Lung (tissue), 12 donors: ENCODE measurements around the gene PKP3. TPM values are rescaled to one million over a fixed set of nuclear protein-coding genes. Genes with fewer than 3 reads are reported as not detected.

Source experiments
- ATAC-seq: fragments of 200-7000 bp; cut with Tn5 transposase; one replicate; pipeline ENCODE4 v1.9.1; 2020; ENCODE audit warnings: moderate number of reproducible peaks; ENCODE audit not compliant: insufficient read depth, low FRiP score
- DNase-seq, 3 donors: peaks; one replicate each; pipeline ENCODE4 v3.0.0-alpha.2; 2013 to 2017
- H3K27ac ChIP-seq, 2 donors: one replicate each; pipeline ENCODE4 v1.5.1; 2013; ENCODE audit warnings: mild to moderate bottlenecking in 2 of 2, moderate library complexity in 2 of 2, control low read depth in 1 of 2, inconsistent platforms in 1 of 2, low read depth in 1 of 2, low read length in 1 of 2
- H3K27me3 ChIP-seq, 3 donors: one replicate each; pipeline ENCODE4 v1.5.1; 2013; ENCODE audit warnings: low read length in 2 of 3; ENCODE audit not compliant: control insufficient read depth in 3 of 3, insufficient read depth in 3 of 3
- H3K36me3 ChIP-seq, 4 donors: one replicate each; pipeline ENCODE4 v1.5.1; 2013; ENCODE audit warnings: low read length in 4 of 4, mild to moderate bottlenecking in 1 of 4, moderate library complexity in 1 of 4; ENCODE audit not compliant: control insufficient read depth in 4 of 4, insufficient read depth in 4 of 4
- H3K4me1 ChIP-seq, 5 donors: one replicate each; pipeline ENCODE4 v1.5.1; 2013; ENCODE audit warnings: low read length in 5 of 5, mild to moderate bottlenecking in 2 of 5, moderate library complexity in 1 of 5; ENCODE audit not compliant: control insufficient read depth in 5 of 5, insufficient read depth in 5 of 5
- H3K4me3 ChIP-seq: one replicate; pipeline ENCODE4 v1.5.1; 2013; ENCODE audit warnings: mild to moderate bottlenecking, control low read depth, moderate library complexity
- H3K9ac ChIP-seq, 2 donors: one replicate each; pipeline ENCODE4 v1.5.1; 2013; ENCODE audit warnings: low read length in 2 of 2, control low read depth in 1 of 2; ENCODE audit not compliant: insufficient read depth in 1 of 2
- H3K9me3 ChIP-seq, 4 donors: one replicate each; pipeline ENCODE4 v1.5.1; 2013; ENCODE audit warnings: low read length in 3 of 4, mild to moderate bottlenecking in 1 of 4, moderate library complexity in 1 of 4; ENCODE audit not compliant: control insufficient read depth in 4 of 4, insufficient read depth in 3 of 4
- CTCF ChIP-seq: IDR thresholded peaks from 2 replicates; pipeline ENCODE4 v1.5.1; 2012; ENCODE audit warnings: mild to moderate bottlenecking; ENCODE audit errors: control extremely low read depth, extremely low read depth
- WGBS, 2 donors: extraction: QIAGEN DNeasy Blood & Tissue Kit; methylation state at CpG; one replicate each; pipeline ENCODE4 v1.1.7; 2013; 5-methylcytosine and 5-hydroxymethylcytosine counted together
- polyA plus RNA-seq, 2 donors: library from polyadenylated mRNA; stranded (reverse); fragments of 200-250 nt; gene quantifications; one replicate each; pipeline ENCODE4 v1.2.1, GENCODE V29; 2013
- total RNA-seq, 2 donors: library from RNA; depleted of rRNA in 1 of 2; stranded (reverse); fragments of >200 nt in 1 of 2; gene quantifications; one replicate each; pipeline ENCODE4 v1.2.1, GENCODE V29; 2014 to 2021
- donor health status: control.
- donor health status: control.
- donor health status: Bipolar disorder and iron deficiency.
- donor health status: healthy.
- donor health status: DM: yes; HTN: yes; CAD: no.

Gene PKP3
- total and polyA plus RNA-seq, 4 donors, result 15.7 to 63.1 (median 40.3) TPM

GRCh38 chr11:406796-407650, 13.0 kb downstream of the PKP3 start:
- 4 to 9% methylated on average over 62 to 90 of the region's 91 CpGs for WGBS, 2 donors

GRCh38 chr11:407651-408123, 13.7 kb downstream of the PKP3 start:
- Histone ChIP-seq H3K27ac (peak overlapping the region in 1 of 2 donors; percentile 70), H3K9ac (no peak overlapping the region), H3K4me1 (peaks cover 0 to 9% (median 0%) of the 10 kb centered on the region in 5 donors), H3K9me3 (no peaks in the 10 kb centered on the region), H3K36me3 (peaks cover 0 to 7% (median 0%) of the 10 kb centered on the region in 4 donors), H3K27me3 (no peaks in the 10 kb centered on the region), H3K4me3 (no peak overlapping the region)
- whole genome bisulfite sequencing, 2 donors, result 77 to 80% methylated on average over 28 of the region's 28 CpGs
- no peak for TF ChIP-seq CTCF
- ATAC-seq (no peak), DNase-seq (no peak)

More at GRCh38 chr11:406796-407650, 13.0 kb downstream of the PKP3 start:
- Histone ChIP-seq H3K9ac (no peak overlapping the region), H3K9me3 (no peaks in the 10 kb centered on the region), H3K4me1 (peaks cover 0 to 8% (median 0%) of the 10 kb centered on the region in 5 donors), H3K4me3 (peak overlapping the region; percentile 51), H3K36me3 (peaks cover 0 to 7% (median 0%) of the 10 kb centered on the region in 4 donors), H3K27me3 (no peaks in the 10 kb centered on the region), H3K27ac (peak overlapping the region in 1 of 2 donors; percentile 70)
- ATAC-seq (peak; percentile 60), DNase-seq (peak; percentile 66 to 81 (median 73))
- TF ChIP-seq CTCF, result no peak

GRCh38 chr11:408154-409007, 14.4 kb downstream of the PKP3 start:
- Histone ChIP-seq H3K9me3 (no peaks in the 10 kb centered on the region), H3K9ac (no peak overlapping the region), H3K27ac (peak overlapping the region in 1 of 2 donors; percentile 70), H3K27me3 (no peaks in the 10 kb centered on the region), H3K36me3 (peaks cover 0 to 7% (median 0%) of the 10 kb centered on the region in 4 donors), H3K4me3 (peak overlapping the region; percentile 3), H3K4me1 (peaks cover 0 to 11% (median 0%) of the 10 kb centered on the region in 5 donors)
- ATAC-seq, result no peak
- WGBS, 2 donors, result 91 to 93% methylated on average over 15 of the region's 15 CpGs
- no peak for DNase-seq
- no peak for TF ChIP-seq CTCF
